ENCODE measurements around the gene GAD2.

GAD2 gene

DNA sequence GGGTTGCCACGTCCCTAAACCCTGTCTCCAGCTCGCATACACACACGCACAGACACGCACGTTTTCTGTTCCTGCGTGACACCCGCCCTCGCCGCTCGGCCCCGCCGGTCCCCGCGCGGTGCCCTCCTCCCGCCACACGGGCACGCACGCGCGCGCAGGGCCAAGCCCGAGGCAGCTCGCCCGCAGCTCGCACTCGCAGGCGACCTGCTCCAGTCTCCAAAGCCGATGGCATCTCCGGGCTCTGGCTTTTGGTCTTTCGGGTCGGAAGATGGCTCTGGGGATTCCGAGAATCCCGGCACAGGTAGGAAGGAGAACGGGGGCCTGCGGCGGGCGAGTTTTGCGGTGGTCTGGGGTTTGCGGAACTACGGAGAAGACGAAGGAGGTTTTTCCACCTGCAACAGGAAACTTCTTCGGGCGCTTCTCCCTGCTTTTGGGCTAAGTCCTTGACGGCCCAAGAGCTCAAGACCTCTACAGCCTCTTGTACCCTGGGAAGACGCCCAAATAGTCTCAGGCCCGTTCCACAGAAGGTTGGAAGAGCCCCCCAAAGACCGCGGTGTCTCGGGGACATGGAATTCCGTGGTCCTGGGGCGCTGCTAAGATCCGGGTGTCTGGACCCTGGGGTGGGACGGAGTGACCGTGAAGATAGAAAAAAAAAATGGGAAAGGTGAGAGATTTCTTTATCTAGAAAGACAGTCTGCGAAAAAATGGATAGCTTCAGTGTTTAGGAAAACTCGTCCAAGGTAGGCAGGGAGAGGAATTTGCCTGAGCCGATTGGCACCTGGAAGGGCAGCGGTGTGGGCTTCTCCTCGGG lies at the start of gene GAD2:
Gene GAD2 (plus strand): TSS at position 190 of the 811 bp plus-strand sequence. CDS start 36 bp downstream, at position 226.
- DNase-seq (ENCODE audit: low spot score): no peak

DNA sequence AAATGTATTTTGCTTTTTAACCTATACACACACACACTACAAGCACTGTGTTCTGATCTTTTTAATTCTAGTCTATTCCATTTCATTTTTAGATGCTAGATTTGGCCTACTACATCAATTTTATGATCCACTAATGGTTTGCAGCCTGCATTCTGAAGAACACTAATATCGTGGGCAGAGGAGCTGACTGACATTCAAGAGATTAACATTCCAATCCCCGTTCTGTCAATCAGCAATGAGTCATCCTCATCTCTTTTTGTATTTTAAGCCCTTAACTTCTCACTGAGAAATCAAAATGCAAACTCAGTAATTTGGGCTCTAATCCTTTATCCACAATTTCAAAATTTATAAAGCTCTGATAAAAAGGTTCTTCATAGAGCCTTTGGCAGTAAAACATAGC lies 47.1 kb upstream of the GAD2 start:
- no peak for DNase-seq (ENCODE audit: low spot score)

DNA sequence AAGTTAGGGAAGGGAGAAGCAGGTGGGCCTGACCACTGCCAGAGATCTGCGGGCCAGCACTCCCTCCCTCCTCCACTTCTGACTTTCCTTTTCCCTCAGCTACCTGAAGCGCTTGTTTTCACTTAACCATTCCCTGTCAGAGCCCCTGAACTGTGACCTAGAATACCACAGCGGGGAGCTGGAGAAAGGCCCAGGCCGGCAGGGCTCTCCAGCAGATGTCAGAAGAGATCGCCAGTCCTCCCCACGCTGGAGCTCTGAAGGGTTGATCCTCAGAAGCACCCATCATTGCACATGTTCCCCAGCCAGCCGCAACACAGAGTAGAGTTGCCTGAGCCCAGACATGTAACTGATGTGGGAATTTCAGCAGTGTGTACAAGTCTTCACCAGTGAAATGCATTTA lies 44.4 kb upstream of the GAD2 start:
- DNase-seq (ENCODE audit: low spot score): no peak

DNA sequence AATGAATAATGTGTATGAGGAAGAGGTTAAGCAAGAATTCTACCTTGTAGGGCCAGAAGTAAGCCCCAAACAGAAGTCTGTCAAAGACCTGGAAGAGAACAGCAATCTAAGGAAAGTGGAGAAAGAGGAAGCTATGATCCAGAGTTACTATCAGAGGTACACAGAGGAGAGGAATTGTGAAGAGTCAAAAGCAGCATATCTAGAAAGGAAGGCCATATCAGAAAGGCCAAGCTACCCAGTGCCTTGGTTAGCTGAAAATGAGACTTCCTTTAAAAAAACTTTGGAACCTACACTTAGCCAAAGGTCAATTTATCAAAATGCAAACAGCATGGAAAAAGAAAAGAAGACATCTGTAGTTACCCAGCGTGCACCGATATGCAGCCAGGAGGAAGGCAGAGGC lies 42.7 kb upstream of the GAD2 start:
- DNase-seq (ENCODE audit: low spot score): no peak

DNA sequence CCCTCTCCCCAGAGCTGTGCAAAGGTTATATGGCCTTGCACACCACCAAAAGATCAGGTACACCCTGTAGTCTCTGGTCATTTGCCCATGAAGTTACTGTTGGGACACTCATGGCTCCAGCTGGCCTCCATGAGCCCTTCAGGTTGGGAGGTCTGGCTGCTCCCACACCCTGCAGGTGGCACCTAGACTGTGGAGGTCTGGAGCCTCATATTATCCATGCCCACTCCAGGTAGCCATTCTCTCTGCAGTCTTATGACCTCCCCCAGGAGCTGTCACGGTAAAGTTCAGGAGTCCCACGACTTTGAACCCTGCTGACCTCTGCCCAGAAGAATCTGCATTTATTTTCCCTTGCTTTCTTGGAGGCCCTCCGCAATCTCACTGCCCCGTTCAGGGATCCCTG lies 39.2 kb upstream of the GAD2 start:
- DNase-seq (ENCODE audit: low spot score): no peak

DNA sequence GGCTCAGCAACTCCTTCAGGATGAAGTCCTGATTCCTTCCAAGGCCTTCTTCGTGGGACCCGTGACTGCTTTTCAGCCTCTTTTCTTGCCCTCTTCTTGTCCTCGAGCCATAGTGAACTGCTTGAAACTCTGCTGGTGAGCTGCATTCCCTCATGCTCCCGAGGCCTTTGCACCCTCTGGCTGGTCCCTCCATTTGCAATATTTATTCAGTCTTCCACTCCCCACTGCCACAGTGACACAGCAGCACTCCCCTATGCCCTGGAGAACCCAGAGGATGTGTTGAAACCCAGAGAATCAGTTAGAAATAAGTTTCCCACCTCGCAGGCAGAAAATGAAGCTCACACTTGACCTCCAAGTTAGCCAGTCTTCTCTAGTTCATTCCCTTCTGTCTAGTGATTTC lies 22.3 kb upstream of the GAD2 start:
- DNase-seq (ENCODE audit: low spot score): no peak

DNA sequence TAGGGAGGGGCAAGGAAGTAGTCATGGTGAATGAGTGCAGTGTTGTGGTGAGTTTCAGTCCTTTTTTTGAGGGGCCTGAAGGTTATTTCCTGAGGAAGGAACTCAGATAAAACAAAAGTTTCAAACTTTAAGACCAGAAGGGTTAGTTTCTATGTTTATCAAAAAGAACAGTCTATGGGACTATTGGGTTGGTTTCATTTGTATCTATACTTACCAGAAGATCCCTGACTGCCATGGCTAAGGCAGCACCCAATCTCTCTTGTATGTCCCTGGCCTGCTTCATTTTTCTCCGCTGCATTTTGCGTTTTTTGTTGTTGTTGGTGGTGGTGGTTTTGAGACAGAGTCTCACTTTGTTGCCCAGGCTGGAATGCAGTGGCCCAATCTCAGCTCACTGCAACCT lies 19.3 kb upstream of the GAD2 start:
- no peak for DNase-seq (ENCODE audit: low spot score)

DNA sequence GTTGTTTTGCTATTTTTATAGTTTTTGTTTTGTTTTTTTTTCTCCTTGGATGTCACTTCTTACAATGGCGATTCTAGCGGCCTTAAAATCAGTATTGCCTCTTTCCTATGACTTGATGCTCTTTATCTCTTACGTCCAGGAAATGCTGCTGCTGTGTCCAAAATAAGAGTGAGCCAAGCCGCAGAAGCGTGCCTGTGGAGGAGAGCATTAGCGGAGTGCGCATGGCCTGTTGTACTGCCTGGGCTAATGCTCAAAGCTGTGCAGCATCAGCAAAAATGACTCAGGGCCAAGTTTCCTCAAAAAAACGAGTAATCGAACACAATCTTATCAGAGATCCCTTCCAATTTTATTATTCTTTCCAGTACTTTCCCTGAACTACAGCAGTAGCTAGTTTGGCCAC lies 18.5 kb upstream of the GAD2 start:
- no peak for DNase-seq (ENCODE audit: low spot score)

DNA sequence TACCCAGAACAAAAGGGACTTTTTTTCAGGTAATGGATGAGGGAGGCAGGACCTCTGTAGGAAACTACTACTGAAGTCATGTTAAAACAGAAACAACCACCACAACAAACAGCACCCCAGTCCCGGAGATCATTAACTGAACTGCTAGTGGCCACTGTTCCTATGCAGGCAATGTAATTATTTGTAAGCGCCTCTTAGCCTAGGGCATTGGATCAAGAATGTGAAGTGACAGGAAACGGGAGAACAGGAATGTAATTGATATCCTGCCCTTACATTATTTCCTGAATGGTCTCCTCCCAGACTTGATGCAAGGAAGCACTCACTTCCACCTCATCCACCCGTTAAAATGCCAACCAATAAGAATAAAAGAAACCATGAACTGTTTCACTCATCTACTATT lies 16.7 kb upstream of the GAD2 start:
- DNase-seq (ENCODE audit: low spot score): no peak

DNA sequence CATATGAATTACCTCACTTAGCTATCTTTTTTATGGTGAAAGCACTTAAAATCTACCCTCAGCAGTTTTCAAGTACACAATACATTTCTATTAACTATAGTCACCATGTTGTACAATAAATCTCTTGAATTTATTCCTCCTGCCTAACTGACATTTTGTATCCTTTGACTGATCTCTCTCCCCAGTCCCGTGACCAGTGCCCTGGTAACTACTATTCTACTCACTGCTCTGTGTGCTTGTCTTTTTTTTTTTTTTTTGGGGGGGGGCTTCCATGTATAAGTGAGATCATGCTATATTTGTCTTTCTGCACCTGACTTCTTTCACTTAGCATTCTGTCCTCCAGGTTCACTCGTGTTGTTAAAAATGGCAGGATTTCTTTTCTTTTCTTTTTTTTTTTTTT lies 11.4 kb upstream of the GAD2 start:
- DNase-seq (ENCODE audit: low spot score): no peak

DNA sequence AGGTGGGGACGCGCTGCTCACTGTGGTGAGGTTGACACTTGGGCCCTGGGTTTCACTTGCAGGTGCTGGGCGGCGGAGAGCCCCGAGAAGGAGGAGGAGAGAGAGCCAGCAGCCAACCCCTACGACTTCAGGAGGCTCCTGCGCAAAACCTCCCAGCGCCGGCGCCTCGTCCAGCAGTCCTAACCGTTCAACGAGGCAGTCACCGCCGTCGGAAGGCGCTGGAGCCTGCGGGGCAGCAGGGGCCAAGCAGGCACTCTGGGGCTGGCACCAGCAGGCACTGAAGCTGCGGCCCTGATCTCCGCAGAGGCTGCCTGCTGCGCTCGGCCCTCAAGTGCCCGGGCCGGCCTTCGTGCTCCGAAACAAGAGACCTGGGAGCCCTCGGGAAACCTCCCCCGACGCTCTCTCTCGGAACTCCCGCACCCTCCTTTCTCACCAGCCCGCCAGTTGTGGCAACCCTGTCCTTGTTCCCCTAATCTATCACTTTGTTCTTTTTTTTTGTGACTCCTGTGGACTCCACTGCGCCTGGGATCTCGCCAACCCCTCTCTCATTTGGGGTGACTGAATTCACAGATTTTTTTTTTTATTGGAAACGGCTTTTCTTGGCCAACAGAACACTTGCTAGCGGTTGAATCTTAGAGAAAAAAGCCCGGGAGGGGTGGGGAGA lies 4.7 kb upstream of the GAD2 start:
- no peak for DNase-seq (ENCODE audit: low spot score)

DNA sequence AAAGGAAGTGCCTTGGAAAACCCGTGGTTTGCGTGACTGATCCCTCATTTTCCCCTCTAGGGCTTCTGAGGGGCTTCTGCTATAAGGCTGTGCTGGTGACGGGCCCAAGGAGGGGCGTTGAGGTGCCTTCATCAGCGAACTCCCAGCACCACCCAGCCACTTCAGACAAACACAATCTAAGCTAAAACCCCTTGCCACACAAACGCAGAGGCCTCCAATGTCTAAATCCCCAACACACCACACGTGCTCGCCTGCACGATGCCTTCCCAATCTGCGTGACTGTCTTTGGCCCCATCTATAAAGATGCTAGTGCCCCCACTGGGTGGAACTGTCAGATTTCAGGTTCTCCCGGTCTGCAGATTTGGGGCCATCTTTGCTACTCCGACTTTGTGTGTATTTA lies 4.1 kb upstream of the GAD2 start:
- DNase-seq (ENCODE audit: low spot score): no peak

DNA sequence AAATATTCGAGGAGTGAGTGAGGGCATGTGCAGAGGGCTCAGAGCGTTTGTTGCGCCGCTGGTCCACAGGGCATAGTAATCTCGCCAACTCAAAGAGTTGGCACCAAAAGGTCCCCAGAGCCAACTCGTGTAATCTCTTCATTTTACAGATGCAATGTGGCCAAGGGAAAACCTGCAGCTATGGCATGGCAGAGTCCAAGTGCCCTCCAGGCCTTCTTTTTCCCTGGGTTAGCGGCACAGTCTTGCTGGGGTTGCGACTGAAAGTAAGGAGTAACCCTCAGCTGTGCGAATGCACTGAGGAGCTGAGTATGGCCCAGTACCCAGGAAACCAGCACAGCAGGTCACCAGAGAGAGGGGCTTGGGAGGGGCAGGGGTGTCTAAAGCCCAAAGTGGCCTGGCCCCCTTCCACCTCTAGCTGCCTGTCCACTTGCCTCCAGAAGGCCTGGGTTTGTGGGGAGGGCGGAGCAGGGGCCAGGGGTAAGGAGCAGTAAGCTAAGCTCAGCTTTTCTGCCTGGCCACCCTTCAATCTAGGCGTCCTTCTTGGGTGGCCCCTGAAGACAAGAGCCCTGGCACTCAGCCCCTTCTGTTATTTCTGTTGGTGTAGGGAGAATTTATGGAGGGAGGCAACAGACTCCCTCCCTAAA lies 3.3 kb upstream of the GAD2 start:
- no peak for DNase-seq (ENCODE audit: low spot score)

DNA sequence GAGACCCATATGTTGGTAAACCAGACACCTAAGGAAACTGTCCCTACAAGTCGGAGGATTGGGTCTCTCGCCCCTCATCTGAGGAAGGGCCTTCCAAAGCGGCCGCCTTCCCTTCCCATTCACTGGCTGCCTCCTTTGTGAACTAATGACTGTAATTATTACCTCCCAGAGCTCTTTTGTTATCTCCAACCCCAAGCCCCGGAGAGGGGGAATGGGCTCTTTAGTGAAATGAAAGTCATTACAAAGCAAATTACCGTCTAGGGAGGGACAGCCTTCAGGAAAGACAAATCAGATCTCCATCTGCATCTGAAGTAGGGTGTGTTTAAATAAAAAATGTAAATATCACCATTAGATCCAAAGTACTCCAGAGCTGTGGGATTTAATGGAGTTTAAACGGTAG lies 2.6 kb upstream of the GAD2 start:
- no peak for DNase-seq (ENCODE audit: low spot score)

DNA sequence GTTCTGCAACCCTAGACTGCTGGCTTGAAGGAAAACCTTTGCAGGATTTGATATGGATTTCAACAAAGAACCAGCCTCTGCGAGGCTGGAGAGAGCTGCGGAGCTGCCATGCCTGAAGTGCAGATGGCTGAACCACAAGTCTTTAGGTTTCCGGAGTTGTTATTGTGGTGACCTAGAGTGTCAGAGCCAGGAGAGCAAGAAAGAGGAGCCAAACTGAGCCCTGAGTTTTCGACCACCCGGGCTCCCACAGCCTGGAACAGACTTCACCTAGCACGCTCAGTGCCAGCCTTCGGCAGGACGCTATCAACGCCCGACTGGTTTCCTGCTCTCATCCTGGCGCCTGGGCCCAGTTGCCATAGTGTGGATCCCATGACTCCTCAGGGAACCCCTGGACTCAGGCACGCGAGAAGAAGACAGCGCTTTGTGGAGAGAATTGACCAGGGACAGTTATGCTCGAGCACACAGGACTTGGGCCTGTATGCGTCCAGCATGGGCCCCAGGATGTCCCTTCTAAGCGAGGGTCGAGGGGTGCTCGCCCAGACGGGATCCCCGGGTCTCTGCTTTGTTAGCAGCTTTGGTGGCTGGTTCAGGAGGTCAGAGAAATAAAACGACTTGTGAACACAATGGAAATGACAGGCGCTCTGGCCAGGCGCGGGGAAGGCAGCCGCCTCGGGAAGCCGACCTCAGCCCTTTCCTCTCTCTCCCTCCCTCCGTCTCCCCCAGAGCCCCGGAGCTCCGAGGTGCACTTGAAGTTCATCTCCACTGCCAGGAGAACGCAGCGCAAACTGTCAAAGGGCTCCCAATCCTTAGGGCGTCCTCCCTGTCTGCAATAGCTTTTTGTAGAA lies 1.8 kb upstream of the GAD2 start:
- no peak for DNase-seq (ENCODE audit: low spot score)

DNA sequence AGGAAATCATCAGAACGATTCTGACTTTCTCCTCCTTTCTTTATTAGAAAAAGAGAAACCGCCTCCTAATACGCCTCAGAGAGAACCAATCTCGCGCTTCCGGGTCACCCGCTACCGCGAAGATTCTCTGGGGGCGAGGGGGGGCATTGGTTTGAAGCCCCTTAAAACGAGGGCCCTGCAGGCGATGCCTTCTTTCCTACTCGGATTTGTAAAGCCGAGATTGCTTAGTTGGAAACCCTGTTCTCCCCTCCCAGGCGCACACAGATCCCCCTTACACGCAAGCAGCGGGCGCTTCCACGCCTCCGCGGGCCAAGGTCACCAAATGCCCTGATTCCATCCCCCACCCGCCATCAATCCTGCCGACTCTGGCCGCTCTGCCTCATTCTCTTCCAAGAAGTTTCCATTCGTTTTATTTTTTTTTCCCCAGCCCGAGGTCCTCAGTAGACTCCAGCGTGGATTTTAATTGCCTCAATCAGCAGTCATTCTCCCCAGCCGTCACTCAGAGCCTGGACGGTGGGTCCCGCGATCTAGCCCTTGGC lies 1.1 kb upstream of the GAD2 start:
- no peak for DNase-seq (ENCODE audit: low spot score)

DNA sequence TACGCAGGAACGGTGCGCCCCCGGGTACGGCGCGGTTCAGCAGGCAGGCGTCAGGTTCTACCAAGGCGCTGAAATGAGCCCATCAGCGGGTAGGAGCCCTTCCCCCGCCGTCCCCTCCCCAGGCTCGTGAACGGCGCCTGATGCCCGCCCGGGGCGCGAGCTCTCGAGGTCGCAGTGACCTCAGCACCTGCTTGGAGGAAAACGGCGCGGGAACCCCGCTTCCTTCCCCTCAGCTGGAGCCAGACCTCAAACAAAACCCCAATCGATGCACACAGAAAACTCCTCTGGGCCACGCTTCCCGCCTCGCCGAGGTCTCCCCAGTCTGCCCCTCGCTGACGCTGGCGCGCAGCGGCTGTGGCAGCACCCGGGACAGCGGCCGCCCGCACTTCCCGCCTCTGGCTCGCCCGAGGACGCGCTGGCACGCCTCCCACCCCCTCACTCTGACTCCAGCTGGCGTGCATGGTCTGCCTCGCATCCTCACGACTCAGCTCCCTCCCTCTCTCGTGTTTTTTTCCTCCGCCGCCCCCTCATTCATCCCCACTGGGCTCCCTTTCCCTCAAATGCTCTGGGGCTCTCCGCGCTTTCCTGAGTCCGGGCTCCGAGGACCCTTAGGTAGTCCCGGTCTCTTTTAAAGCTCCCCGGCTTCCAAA lies 514 bp upstream of the GAD2 start:
- DNase-seq (ENCODE audit: low spot score): no peak

DNA sequence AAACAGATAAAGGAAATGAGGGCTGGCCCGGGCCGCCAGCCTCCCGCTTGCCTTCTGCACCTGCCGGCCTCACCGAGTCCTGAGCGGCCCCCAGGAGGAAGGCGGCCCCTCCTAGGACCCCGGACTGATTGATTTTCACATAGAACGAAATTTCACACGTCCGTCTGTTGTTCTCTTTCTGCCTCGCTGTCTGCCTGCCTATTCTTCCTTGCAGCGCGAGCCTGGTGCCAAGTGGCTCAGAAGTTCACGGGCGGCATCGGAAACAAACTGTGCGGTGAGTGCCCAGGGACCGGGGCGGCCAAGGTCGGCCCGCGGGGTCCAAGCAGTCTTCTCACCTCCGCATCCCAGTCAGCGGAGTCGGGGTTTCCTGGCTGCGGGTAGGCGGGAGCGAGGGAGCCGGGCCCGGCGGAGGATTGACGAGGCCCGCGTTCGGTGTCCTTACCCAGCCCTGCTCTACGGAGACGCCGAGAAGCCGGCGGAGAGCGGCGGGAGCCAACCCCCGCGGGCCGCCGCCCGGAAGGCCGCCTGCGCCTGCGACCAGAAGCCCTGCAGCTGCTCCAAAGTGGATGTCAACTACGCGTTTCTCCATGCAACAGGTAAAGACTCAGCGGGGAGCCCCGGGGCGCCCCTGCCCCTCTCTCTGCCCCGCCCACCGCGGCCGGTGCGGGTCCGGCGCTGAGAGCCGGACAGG lies 967 bp downstream of the GAD2 start:
- DNase-seq (ENCODE audit: low spot score): no peak

DNA sequence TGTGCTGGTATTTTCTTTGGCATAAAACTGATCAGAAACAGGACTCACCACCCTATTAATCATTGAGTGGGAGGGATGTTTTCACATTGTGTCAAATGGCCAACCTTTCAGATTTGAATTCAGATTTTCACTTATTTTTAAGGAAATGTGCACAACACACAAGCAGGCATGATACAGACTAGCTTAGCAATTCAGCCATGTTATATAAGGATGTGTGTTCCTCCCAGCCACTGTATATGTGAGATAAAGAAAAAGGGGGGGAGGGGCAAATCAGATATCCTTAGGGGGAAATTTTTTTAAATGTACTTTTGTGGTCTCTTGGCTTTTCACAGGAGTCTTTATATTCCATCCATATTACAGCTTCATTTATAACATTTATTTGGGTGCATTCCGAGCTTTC lies 3.1 kb downstream of the GAD2 start:
- no peak for DNase-seq (ENCODE audit: low spot score)

DNA sequence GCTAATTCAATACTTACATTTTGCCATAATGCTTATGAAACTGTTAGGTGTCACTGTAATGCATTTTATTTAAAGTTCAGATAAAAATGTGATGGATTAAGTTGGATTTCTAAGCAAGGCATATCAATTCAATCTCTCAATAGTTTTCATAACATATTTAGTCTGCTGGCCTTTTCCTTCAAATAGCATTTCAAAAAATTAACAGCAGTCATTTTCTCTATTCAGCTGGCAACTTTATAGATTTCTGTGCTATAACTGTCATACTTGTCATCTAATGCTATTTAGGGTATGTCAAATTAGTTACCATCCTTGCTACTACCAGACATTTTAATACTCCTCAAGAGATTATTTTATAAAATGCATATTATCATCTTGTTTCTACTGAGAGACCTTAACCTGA lies 4.3 kb downstream of the GAD2 start:
- no peak for DNase-seq (ENCODE audit: low spot score)

DNA sequence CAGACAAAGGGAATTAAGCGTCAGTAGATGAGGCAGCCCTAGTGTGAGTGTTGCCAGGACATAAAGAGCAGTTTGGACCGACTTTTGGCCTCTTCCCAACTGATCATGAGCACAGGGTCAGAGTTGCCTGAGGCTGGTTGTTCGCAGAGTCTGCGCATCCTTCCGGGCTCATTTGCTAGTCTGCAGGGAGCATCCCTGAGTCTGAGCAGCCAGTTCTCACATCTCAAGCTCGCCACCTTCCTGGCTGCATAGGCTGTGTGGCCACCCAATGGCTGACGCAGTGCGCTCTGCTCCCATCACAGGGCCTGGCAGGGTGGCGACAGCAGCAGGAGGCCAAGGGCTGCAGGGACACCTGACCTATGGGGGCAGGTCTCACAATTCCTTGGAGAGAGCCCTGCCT lies 5.0 kb downstream of the GAD2 start:
- no peak for DNase-seq (ENCODE audit: low spot score)

Measured in NAMALWA (cell line).